GM18499 (cell line): ENCODE measurements around the gene MKI67.
"Not testable (repeated sequence)": the region's sequence is repeated elsewhere in the genome, so short reads cannot be mapped to it uniquely, and the experiment has no call there.

Experiments used
- ATAC-seq: cut with Tn5 transposase; IDR thresholded peaks from one replicate; pipeline ENCODE4 v1.9.1; 2021; ENCODE audit warnings: moderate number of reproducible peaks; ENCODE audit not compliant: insufficient read depth, unreplicated experiment

MKI67 gene

DNA sequence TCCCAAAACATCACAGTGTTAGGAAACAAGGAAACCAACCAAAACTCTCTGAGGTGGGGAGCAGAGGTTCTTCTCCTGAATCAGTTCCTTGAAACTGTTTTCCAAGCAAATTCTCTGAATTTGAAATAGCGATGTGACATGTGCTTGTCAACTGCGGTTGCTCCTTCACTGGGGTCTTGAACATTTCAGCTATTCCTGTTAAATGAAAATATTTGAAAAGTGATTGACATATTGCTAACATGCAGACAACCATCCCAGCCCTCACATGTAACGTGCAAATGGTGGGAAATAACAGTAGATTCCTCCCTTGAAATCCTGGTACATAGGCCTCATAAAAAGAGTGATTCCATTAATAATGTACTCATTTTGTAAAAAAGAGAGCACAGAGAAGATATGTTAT is 15.9 kb downstream of the MKI67 start:
- no peak for ATAC-seq

DNA sequence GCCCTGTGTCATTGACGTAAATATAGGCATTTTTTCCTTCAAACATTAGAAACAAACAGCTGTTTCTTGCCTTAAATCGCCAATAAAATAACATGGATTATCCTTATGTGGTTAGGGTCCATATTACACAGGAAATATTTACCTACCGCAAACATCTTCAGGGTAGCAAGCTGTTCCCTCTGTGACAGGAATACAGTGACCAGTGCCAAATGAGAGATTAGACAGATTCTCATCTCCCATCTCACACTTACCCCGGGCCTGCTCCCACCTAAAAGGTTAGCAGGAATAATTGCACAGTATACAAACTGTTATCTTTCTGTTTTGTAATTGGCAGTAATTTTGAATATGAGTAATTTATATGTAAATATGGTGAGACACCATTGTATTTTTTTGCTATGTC is 16.5 kb downstream of the MKI67 start:
- no peak for ATAC-seq

DNA sequence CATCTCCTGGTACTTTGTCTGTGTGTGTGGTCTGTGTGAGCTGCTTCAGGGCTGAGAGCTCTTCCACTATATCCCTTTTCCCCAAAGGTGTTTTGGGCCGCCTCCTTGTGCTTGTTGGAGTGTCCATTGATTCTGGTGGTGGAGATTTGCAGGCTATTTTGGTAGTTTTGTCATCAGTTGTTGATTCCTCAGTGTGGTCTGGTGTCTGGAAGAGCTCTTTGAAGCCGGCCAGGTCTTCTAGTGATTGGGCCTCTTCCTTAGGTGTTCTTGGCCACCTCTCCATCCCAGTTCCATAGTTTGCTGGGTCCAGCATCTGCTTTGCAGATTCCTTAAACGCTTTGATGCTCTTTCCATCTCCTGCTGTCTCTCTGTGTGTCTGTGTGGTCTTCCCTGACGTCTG is 20.8 kb downstream of the MKI67 start:
- no peak for ATAC-seq

DNA sequence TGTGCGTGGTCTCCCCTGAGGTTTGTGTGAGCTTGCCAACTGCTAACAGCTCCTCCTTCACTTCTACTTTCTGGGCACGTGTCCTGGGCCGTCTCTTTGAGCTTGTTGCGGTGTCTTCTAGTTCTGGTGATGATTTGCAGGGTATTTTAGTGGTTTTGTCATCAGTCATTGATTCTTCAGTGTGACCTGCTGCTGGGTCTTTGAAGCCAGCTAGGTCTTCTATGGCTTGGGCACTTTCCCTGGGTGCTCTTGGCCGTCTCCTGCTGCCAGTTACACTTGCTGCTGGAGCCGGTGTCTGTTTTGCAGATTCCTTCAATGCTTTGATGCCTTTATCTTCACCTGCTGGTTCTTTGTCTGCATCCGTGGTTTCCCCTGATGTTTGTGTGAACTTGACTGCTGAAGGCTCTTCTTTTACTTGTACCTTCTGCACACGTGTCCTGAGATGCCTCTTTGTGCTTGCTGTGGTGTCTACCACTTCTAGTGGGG is 23.0 kb downstream of the MKI67 start:
- no peak for ATAC-seq

DNA sequence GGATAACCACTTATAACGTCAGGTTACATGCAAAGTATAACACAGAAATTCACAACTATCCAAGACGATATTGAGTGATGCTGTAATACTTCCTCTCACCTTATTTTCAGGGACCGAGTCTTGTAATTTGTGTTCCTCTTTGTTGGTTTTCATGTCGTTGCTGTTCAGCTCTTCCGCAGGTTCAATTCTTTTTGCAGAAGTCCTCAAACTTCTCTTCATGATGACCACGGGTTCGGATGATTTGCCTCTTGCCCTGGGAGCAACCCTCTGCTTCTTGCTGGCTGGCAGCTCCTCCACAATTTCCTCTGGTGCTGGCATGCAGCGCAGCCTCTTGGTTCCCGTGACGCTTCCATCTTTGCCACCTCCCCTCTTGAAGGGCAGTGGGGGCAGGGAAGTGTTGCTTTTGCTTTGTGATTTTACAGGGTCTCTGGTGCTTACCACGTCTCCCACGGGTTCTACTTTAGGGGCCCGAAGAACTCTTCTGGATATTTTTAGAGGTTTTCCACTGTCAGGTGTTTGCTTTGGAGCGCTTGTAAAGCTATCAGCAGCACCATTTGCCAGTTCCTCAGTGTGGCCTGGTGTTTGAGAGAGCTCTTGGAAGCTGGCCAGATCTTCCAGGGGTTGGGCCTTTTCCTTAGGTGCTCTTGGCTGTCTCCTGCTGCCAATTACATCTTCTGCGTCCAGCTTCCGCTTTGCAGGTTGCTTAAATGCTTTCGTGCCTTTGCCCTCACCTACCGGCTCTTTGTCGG is 23.6 kb downstream of the MKI67 start:
- no peak for ATAC-seq

DNA sequence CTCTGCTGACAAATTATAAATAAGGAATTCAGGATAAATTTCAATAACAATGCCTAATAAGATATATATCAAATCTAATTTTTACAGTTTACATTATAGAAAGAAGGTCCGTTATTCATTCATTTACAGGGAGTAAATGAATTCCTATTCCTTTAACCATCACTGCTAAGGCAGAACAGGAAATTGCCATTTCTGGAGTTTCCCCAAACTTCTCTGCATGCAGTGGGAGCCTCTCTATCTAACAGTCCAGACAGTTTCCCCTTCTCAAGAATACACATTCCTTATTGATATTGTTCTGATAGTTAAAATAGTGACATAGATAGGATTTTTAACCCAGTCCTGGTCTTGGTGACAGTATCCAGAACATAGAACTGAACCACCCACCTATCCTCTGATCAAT is 24.3 kb downstream of the MKI67 start:
- ATAC-seq: no peak

DNA sequence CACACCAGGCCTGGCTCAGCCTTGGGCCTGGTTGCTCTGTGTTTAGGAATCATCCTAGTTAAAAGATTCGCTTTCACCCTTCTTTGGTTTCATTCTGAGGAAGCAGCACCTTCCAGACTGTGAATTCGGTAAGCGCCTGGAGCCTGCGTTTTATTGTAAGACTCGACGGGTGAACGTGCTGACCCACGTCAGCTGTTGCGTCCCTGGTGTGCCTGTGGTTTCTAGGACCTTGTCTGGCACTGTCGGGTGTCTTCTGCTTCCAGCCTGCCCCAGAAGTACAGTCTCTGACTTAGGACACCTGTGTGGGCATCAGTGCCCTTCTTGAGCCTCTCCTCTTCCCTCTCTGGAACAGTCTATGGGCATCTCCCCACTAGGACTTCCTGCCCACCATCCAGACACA is 26.3 kb downstream of the MKI67 start:
- no peak for ATAC-seq

DNA sequence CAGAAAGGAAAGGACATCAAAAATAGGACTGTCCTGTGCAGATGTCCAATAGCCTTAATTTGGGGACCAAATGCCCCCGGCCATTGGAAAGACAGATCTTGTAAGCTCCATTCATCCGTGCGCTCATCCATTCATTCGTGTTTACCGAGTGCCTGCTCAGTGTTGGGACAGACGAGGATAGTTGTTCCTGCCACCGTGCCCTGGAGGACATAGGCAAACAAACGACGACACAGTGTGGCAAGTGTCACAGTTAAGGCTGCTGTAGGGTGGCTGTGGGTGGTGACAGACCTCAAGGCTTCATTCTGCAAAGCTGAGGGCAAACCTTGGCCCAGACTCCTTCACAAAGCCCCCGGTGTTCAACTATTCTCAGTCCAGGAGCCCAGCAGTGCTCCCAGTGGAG is 27.6 kb downstream of the MKI67 start:
- ATAC-seq: no peak

DNA sequence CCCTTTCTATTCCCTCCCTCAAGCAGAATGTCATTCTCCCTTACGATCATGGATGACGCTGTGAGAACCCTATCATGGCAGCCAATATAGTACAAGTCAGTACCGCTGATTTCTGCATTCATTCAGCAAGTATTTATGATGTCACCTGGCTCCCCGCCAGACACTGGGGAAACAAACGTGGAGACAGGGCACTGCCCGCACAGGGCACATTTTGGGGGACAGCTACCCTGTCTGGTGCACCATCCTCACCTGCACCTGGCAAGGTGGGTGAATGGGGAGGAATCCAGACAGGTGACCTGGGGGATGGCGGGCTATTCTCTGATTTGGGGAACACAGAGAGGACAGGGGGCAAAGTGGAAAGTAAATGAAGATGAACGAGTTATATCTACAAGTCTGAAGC is 28.4 kb downstream of the MKI67 start:
- ATAC-seq: no peak

DNA sequence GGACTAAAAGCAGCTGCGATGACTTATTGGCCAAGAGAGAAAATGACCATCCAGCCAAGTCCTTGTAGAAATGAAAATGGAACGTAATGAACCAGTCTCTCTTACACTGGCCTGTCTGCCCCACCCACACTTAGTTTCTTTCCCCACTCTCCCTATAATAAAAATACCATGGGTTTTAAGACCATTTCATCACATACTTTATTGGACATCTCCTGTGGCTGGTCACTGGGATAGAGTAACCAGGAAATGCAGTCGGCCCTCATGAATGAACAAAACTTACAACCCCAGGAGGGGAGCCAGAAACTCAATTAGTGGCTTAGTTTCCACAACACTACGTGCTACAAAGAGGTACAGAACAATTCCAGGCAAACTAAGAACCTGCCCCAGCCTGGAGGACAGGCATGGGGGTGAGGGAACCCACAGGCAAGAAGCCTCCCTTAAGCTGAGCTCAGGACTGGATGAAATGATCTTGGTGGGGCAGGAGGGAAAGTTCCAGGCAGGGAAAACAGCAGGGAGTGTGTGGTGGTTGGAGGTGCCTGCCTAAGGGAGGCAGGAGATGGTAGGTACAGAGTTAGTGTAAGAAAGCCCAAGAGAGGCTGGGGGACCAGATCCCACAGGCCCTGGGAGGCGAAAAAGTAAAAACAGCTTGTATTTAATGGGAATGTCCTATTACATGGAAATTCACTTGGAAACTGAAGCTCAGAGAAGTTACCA is 29.6 kb downstream of the MKI67 start:
- no peak for ATAC-seq

DNA sequence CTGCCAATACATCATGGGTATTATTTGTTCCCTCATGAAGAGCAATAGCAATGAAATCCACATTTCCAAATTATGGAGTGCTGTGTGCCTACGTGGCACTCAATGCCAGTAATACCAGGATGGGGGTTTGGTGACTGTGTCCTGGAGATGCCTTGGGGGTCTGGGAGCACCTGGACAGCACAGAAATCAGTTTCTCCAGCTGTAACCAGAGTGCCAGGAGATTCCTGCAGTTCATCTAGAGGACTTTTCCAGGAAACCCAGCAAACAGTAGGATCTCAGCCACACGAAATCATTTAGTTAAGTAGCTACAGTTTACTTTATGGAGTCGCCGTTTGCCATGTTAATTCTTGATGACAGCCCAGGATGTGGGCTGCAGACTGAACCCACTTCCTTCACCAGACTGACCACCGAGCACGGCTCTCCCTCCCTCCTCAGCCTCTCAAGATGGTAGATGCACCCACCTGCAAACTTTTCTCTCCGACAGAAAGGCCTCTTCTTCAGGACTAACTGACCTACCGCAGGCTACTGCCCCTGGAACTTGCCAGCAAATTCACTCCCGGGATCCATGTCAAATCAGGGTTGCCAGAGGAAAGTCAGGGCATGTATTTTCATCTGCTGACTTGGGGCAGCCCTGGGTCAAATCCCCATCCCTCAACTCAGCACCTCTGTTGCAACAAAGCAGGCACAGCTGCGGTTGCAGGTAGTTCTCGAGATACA is 30.3 kb downstream of the MKI67 start:
- ATAC-seq: no peak

DNA sequence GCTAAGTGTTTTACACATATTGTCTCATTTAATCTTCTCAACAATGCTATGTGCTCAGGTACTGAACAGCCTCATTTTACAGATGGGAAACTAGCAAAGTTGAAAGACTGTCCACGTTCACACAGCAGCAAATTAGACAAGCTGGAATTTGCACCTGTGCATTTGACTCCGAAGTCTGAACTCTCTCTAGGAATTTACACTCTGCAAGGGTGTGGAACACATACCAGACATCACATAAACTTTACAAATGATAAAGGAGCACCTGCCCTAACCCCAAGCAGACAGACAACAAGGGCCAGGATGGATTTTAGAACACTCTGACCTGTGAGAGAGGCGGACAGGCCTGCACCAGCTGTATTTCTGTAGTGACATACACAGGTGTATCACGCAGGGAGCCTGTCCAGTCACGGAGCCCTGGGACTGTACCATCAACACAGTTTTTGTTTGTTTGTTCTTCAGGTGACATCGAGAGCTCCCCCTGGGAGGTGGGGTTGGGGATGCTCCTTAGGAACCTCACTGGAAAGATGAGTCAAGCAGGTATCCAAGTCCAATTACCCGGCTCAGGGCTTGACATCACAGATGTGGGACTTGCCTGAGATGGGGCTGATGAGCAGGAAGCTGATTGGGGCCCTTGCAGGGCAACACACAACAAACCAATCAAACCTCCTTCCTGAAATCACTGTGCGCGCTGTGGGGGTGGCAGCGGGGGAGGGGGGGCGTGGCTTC is 31.0 kb downstream of the MKI67 start:
- ATAC-seq: no peak

DNA sequence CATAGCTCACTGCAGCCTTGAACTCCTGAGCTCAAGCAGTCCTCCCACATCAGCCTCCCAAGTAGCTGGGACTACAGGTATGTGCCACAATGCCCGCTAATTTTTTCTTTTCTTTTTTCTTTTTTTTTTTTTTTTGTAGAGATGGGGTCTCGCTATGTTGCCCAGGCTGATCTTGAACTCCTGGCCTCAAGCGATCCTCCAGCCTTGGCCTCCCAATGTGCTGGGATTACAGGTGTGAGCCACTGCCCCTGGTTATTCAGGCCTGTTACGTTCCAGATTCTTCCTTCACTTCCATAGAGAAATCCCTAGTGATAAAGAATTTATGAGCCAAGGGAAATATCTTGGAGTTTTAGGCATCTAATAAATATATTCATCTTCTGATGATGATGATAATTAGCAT is 31.6 kb downstream of the MKI67 start:
- not testable (repeated sequence) for ATAC-seq

DNA sequence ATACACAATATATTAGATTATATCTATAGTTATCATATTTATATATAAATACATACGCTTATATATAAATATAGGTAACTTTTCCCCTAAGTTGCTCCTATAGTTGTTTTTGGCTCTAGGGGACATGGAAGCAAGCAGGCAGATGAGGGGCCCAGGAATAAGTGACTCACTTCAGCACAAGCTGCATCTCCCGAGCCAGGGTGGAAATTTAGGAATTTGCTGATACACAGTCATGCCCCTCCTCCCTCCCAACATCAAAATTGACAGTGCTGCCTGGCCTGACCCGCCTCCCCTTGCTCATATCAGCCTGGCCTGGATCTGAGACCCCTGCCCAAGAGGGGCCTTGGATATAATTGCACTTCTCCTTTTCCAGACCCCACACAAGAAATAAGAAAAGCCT is 33.8 kb downstream of the MKI67 start:
- ATAC-seq: no peak

DNA sequence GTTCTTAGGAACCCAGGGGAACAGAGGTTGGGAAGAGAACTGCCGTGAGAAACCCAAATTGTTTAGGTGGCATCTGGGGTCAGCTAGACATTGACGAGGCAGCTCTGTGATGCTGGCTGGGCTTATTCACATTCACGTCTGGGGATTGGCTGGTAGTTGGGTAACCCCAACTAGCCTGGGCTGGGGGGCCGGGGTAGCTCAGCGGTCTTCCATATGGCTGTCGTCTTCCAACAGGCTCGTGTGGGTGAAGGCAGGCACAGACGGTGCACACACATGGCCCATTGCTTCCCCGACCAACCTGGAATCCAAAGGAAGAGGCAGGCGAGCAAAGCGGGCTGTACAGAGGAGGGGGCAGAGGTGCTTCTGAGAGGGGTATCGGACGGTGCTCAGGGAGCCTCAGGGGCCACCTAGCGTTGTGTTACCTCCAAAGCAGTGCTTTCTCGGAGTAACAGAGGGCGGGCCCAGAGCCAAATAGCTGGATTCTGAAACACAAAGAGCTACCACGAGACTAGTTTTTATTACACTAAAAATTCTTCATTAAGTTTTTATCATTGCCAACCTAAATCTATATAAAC is 34.5 kb downstream of the MKI67 start:
- no peak for ATAC-seq

DNA sequence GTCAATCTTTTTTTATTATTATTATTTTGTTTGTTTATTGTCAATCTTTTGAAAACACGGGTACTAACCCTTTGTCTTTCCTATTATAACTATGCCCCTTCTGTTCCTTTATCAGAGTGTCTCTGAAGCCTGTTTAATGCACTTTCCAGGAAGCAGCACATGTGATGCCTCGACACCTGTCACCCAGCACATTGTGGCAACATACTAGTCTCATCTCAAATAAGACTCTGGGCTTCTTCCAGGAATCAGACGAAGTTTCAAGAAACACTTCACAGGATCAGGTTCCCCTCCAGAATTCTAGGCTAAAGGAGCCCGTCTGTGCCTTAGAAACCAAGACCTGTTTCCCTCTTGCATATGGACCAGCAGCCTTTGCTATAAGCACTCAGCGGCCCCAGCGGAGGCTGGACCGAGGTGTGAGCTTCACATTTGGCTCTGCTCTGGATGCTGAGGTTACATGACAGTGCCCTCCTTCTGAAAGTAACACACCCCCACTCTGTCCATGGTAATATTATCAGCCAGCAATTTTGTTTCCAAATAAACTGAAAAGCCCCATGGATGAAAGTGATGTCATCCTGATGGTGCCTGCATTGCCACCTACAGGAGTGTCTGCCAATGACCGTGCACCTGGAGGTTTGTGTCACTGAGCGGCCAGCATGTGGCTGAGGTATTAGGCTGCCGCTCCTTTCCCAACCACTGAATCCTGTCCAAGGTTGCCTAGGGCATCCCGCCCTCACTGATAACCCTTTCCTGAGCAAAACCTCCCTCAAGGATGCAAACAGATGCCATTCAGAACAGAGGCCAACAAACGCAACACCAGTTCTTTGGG is 38.1 kb downstream of the MKI67 start:
- no peak for ATAC-seq

DNA sequence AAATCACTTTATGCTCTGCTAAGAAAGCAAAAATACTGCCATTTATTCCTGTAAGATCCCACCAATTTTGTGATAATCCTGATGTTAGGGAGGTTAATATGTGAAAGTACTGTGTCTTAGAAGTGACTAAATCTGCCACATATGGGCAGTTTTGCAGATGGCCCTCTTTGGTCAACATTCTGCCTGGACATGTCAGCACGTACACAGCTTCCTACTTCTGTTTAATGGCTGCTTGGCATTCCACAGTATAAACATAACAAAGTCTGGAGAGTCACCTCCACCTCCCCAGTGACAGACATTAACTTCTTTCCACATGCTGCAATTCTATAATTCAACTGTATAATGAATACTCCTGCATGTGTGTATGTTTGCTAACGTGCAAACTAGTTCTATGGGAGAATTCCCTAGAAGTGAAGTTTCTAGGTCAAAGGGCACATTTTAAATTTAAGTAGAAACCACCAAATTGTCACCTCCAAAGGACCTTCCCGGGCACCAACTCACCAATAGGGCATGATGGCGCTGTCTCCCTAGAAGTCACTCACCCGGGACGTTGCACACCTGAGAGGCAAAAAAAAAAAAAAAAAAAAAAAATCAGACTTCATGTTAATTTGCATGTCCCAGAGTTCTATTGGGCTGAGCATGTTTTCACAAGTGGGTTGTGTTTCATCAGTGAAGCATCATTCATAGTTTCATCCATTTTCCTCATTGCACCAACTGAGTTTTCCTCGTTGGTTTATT is 38.9 kb downstream of the MKI67 start:
- no peak for ATAC-seq

DNA sequence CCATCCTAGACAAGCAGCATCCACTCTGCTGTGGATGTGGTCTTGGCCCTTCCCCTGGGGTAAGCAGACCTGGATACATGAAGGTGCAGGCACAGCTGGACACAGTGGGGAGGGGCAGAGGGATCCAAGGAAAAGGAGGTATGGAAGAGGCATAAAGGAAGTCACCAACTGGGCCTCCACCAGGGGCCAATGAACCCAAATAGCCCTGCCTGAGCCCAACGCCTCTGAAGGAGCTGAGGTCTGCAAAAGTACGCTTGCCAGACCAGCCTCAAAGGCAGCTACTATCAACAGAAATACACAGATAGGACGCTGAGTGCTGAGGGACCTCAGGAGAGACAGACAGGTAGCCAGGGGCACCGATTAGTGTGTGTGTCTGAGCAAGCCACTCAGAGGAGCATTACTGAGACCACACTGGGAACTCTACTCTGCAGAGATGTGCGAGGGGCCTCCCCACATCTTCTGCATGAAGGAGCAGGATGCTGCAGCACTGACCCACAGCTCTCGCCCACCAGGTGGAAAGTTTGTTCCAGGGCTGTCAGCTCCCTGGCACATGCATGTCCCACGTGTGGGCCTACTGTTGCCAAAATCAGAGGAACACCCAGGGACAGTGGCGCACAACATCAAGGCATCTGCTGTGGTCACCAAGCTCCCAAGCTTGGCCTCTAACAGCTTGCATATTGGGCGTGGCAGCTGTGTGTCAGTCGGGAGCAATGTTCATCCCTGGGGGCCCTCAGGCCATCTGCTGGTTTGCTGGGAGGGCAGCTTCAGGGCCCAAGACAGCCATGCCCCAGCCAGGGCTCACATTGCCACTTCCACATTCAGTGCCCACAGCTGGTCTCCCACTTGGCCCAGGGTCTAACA is 40.0 kb downstream of the MKI67 start:
- no peak for ATAC-seq
